GM12891 (cell line): Measurements from ENCODE around the gene ETS2.

ENCODE experiments used
- PAX5 ChIP-seq: IDR thresholded peaks from 2 replicates; pipeline ENCODE4 v1.6.1; 2011; ENCODE audit warnings: low read length, moderate library complexity, mild to moderate bottlenecking; ENCODE audit not compliant: insufficient read depth, severe bottlenecking
- POLR2A ChIP-seq: IDR thresholded peaks from 2 replicates; pipeline ENCODE4 v1.6.1; 2011; ENCODE audit warnings: low read depth, low read length, control low read depth
- POLR2AphosphoS5 ChIP-seq: IDR thresholded peaks from 2 replicates; pipeline ENCODE4 v1.6.1; 2011; ENCODE audit warnings: low read depth, low read length, control low read depth
- POU2F2 ChIP-seq: IDR thresholded peaks from 2 replicates; pipeline ENCODE4 v1.6.1; 2011; ENCODE audit warnings: low read depth, mild to moderate bottlenecking, control low read depth, low read length, moderate library complexity
- SPI1 ChIP-seq: IDR thresholded peaks from 2 replicates; pipeline ENCODE4 v1.6.1; 2011; ENCODE audit warnings: low read depth, low read length, control low read depth
- TAF1 ChIP-seq: IDR thresholded peaks from 2 replicates; pipeline ENCODE4 v1.6.1; 2011; ENCODE audit warnings: low read depth, low read length, control low read depth

GRCh38 chr21:38821959-38822682, 16.4 kb downstream of the ETS2 start:
- TF ChIP-seq POLR2A (no peak), PAX5 (no peak), SPI1 (no peak), TAF1 (no peak), POLR2AphosphoS5 (no peak), POU2F2 (no peak)
